HFF-Myc (cell line): ENCODE results near the gene CTNNB1.

Source experiments
- DNase-seq: peaks from one replicate; pipeline ENCODE4 v3.0.0-alpha.2; 2011; ENCODE audit warnings: low read depth; ENCODE audit errors: extremely low read depth
- H3K4me3 ChIP-seq: replicated peaks from 2 replicates; pipeline ENCODE4 v1.5.1; 2011; ENCODE audit warnings: low read depth, mild to moderate bottlenecking, control low read depth, low read length
- TF ChIP-seq, protein P1 (sequence below): IDR thresholded peaks from 2 replicates; pipeline ENCODE4 v1.5.1; 2012; ENCODE audit warnings: mild to moderate bottlenecking, low read depth, low read length, control low read depth; ENCODE audit errors: missing control alignments

CTNNB1 gene

DNA sequence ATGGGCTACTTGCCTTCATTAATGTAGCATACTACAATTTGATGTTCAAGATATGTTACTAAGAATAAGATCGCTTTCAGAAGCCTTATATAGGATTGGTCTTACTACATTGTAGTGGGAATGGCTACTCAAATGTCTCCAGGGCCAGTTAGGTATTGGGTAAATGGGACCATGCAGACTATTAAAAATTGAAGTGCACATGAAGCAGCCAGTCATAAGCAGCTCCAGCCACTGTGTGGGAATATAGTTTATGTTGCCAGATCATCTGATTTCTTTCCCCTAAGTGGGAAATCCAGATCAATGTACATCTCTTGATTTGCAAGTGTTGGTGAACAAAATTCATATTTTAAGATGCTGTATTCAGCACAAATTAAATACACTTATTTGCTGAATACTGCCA, 5.1 kb downstream of the CTNNB1 start:
- TF ChIP-seq, protein P1, sequence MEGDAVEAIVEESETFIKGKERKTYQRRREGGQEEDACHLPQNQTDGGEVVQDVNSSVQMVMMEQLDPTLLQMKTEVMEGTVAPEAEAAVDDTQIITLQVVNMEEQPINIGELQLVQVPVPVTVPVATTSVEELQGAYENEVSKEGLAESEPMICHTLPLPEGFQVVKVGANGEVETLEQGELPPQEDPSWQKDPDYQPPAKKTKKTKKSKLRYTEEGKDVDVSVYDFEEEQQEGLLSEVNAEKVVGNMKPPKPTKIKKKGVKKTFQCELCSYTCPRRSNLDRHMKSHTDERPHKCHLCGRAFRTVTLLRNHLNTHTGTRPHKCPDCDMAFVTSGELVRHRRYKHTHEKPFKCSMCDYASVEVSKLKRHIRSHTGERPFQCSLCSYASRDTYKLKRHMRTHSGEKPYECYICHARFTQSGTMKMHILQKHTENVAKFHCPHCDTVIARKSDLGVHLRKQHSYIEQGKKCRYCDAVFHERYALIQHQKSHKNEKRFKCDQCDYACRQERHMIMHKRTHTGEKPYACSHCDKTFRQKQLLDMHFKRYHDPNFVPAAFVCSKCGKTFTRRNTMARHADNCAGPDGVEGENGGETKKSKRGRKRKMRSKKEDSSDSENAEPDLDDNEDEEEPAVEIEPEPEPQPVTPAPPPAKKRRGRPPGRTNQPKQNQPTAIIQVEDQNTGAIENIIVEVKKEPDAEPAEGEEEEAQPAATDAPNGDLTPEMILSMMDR, result no peak
- no peak overlapping the region for H3K4me3 ChIP-seq
- DNase-seq, result no peak

DNA sequence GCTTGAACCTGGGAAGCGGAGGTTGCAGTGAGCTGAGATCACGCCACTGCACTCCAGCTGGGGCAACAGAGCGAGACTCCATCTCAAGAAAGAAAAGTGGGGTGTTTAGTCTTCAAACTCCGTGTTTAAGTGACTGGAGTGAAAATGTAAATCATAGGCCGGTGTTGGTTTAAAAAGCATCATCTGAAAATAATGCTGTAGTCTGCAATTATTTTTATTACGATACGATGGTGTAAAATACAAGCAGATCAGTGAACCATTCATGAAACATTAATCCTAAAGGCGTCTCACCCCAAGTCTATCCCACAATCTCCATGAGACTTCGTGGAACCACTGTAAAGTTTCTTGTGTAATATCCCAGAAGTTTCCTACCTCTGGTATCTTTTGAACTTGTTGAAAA, 6.3 kb downstream of the CTNNB1 start:
- TF ChIP-seq, protein P1, result no peak
- DNase-seq, result no peak
- H3K4me3 ChIP-seq, result no peak overlapping the region

DNA sequence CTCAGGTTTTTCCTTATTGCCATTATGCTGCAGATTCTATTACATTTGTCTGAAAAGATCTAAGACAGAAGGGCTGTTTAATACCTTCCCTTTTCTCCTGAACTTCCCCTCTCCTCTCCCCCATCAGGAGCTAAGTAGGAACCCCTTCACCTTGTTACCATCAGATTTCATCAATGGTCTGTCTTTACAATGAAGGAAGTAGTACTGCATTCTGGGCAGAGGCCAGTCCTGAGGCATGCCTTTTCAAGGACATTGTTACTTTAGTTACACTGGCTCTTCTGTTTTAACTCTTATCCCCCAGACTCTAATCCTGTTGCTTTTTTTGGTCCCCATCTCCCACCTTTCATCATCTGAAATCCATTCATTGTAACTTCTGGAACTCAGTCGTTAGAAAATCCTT, 8.1 kb downstream of the CTNNB1 start:
- TF ChIP-seq, protein P1, result no peak
- no peak for DNase-seq

DNA sequence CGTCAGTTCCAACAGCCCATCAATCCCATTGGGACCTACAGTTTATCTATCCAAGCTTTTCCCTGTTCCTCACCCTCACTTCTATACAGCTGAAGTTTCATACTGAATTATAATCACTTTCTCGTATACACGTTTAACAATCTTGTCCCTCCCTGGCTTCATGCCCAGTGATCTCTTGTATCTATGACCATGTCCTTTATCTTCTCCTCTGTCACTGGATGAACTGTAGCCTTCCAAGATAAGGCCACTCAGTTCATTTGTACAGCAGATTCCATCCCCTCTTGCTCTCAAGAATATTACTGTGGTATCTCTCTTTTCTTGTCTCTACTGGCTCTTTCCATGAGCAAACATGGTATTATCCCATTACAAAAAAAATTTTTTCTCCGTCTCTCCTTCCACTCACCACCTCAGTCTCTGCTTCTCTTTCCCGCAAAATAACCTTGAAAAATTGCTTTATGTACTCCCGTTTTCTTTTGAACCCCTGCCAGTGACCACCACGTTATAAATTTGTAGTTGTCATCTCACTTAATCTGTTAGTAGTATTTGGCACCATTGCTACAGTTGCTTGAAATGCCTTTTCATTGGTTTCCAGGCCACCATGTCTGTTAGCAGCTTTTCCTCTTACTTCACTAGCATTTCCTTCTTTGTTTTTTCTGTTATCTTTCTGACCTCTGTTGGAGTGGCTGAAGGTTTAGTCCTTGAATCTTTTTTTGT, 9.4 kb downstream of the CTNNB1 start:
- H3K4me3 ChIP-seq, result no peak overlapping the region
- TF ChIP-seq, protein P1, result no peak
- DNase-seq, result no peak

More for the DNA sequence above, 8.1 kb downstream of the CTNNB1 start:
- no peak overlapping the region for H3K4me3 ChIP-seq

DNA sequence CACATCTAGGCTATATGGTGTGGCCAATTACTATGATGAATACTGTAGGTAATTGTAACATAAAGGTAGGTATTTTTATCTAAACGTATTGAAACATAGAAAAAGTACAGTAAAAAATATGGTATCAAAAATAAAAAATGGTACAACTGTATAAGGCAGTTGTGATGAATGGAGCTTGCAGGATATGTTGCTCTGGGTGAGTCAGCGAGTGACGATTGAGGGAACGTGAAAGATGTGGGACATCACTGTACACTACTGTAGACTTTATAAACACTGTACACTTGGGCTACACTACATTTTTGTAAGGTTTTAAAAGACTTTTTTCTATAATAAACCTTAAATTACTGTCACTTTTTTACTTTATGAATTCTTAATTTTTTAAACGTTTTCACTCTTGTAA, 10.3 kb downstream of the CTNNB1 start:
- DNase-seq, result no peak
- TF ChIP-seq, protein P1, result no peak
- H3K4me3 ChIP-seq, result no peak overlapping the region

DNA sequence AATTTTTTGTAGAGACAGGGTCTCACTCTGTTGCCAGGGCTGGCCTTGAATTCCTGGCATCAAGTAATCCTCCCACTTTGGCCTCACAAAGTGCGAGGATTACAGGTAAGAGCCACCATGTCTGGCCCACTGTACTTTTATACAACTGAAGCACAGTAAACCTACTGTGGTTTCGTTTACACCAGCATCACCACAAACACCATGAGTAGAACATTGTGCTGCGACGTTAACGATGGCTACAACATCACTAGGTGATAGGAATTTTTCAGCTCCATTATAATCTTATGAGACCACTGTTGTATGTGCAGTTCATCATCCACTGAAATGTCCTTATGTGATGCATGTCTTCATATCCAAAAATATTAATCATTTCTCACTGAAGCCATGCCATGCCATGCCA, 11.7 kb downstream of the CTNNB1 start:
- no peak for DNase-seq

DNA sequence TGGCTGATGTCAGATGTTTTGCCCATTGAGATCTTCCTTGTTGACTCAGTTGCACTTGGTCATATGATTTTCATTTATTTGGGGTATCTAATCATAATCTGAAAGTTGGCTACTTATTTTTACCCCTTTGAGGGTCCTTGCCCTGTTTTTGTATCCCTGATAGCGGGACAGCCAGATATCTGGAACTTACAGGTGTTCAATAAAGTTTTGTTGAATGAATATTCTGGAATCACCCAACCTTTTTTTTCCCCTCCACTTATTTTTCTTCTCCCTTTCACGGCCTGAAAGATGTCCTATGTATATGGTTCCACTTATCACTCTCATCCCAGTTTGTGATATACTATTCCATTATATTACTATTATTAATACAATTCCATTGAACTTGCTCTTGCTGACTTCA, 12.8 kb downstream of the CTNNB1 start:
- TF ChIP-seq, protein P1, result no peak
- no peak overlapping the region for H3K4me3 ChIP-seq
- DNase-seq, result no peak

More for the DNA sequence above, 11.7 kb downstream of the CTNNB1 start:
- no peak overlapping the region for H3K4me3 ChIP-seq
- TF ChIP-seq, protein P1, result no peak
